HG03565 (cell line): ENCODE data around the gene CERS5.
"Not testable (repeated sequence)": the region's sequence is repeated elsewhere in the genome, so short reads cannot be mapped to it uniquely, and the experiment has no call there.

ENCODE experiments used
- ATAC-seq: cut with Tn5 transposase; IDR thresholded peaks from one replicate; pipeline ENCODE4 v1.9.1; 2021; ENCODE audit warnings: mild to moderate bottlenecking, moderate library complexity; ENCODE audit not compliant: unreplicated experiment

Gene CERS5

GRCh38 chr12:50104417-50105366 lies 62.5 kb downstream of the CERS5 start:
- no peak for ATAC-seq

- ATAC-seq = no peak
These were observed 63.3 kb downstream of the CERS5 start, which contains the start of gene GPD1 for GRCh38 chr12:50103767-50104321. Gene GPD1 (plus strand): TSS chr12:50104008. CDS start chr12:50104051, 43 bp downstream.

GRCh38 chr12:50103351-50103750 lies 63.8 kb downstream of the CERS5 start:
- no peak for ATAC-seq

- no peak for ATAC-seq
These were observed 64.4 kb downstream of the CERS5 start for GRCh38 chr12:50102646-50103309.

- ATAC-seq = no peak
These were observed 65.0 kb downstream of the CERS5 start for GRCh38 chr12:50102131-50102531.

GRCh38 chr12:50101663-50102062 lies 65.5 kb downstream of the CERS5 start:
- ATAC-seq = no peak

- no peak for ATAC-seq
These were observed 66.6 kb downstream of the CERS5 start for GRCh38 chr12:50100561-50100960.

- ATAC-seq = no peak
These were observed 67.7 kb downstream of the CERS5 start for GRCh38 chr12:50099302-50100008.

- ATAC-seq = no peak
These were observed 69.2 kb downstream of the CERS5 start for GRCh38 chr12:50097952-50098351.

- no peak for ATAC-seq
These were observed 76.8 kb downstream of the CERS5 start for GRCh38 chr12:50090391-50090790.

- no peak for ATAC-seq
These were observed 77.4 kb downstream of the CERS5 start for GRCh38 chr12:50089730-50090129.

GRCh38 chr12:50088577-50089335 lies 78.4 kb downstream of the CERS5 start:
- ATAC-seq = no peak

GRCh38 chr12:50087995-50088394 lies 79.2 kb downstream of the CERS5 start:
- ATAC-seq = no peak

GRCh38 chr12:50087151-50087550 lies 80.0 kb downstream of the CERS5 start:
- no peak for ATAC-seq

GRCh38 chr12:50086148-50086547 lies 81.0 kb downstream of the CERS5 start:
- no peak for ATAC-seq

GRCh38 chr12:50085615-50086072 lies 81.5 kb downstream of the CERS5 start:
- ATAC-seq = no peak

GRCh38 chr12:50084775-50085614 lies 82.2 kb downstream of the CERS5 start, which contains the start of gene SMARCD1:
Gene SMARCD1 (plus strand): TSS chr12:50085342. CDS start chr12:50085370, 28 bp downstream.
- peak; percentile 53 for ATAC-seq

GRCh38 chr12:50084409-50084774 lies 82.8 kb downstream of the CERS5 start:
- ATAC-seq = not testable (repeated sequence)

GRCh38 chr12:50083301-50083700 lies 83.9 kb downstream of the CERS5 start:
- no peak for ATAC-seq
